SIG-M5 treated with dmso at 0.1 percent for 504 hours (cell line): ENCODE results near the gene KCTD8.

Source experiments
- DNase-seq: peaks from one replicate; lab custom pipeline; 2025; ENCODE audit not compliant: unreplicated experiment; lab: John Stamatoyannopoulos, UW

The KCTD8 gene

GRCh38 chr4:44165938-44166337, 282.7 kb downstream of the KCTD8 start:
- no peak for DNase-seq

- no peak for DNase-seq
These were observed 285.9 kb downstream of the KCTD8 start for GRCh38 chr4:44162538-44163270.

GRCh38 chr4:44161756-44162155, 286.9 kb downstream of the KCTD8 start:
- DNase-seq: no peak

GRCh38 chr4:44160776-44161367, 287.7 kb downstream of the KCTD8 start:
- DNase-seq: no peak

GRCh38 chr4:44159991-44160390, 288.6 kb downstream of the KCTD8 start:
- DNase-seq: no peak

- DNase-seq: peak; percentile 49
These were observed 290.9 kb downstream of the KCTD8 start for GRCh38 chr4:44157611-44158277.

GRCh38 chr4:44150091-44150576, 298.5 kb downstream of the KCTD8 start:
- DNase-seq: no peak

- no peak for DNase-seq
These were observed 299.3 kb downstream of the KCTD8 start for GRCh38 chr4:44149282-44149681.

- peak; percentile 15 for DNase-seq
These were observed 301.0 kb downstream of the KCTD8 start for GRCh38 chr4:44147571-44148075.

- DNase-seq: no peak
These were observed 302.1 kb downstream of the KCTD8 start for GRCh38 chr4:44146516-44146915.

- DNase-seq: no peak
These were observed 302.7 kb downstream of the KCTD8 start for GRCh38 chr4:44145868-44146267.

- no peak for DNase-seq
These were observed 316.1 kb downstream of the KCTD8 start for GRCh38 chr4:44132526-44132925.
